Endometrial microvascular endothelial cells (primary cell): ENCODE results near the gene RB1. TPM values are rescaled to one million over a fixed set of nuclear protein-coding genes. Genes with fewer than 3 reads are reported as not detected.

Experiments
- in situ Hi-C: cut with HindIII; loops from 2 replicates; pipeline ENCODE4 v1.10.0; 2017; ENCODE audit warnings: low sequenced_read_pairs, low pct_unique_long_range_greater_than_20kb; ENCODE audit errors: inconsistent ontology term
- total RNA-seq: library from RNA; depleted of rRNA; stranded (reverse); fragments of >200 nt; gene quantifications from one replicate; pipeline ENCODE4 v1.2.3, GENCODE V29; 2015; ENCODE audit errors: inconsistent ontology term

The RB1 gene
- total RNA-seq: 42.4 TPM

- in situ Hi-C loops: no loop called here
Measured at GRCh38 chr13:48303359-48304142, at the start of gene RB1. RB1 (plus strand) TSS chr13:48303751; CDS start chr13:48303913, 162 bp downstream.

GRCh38 chr13:48253849-48254248 is 49.7 kb upstream of the RB1 start:
- in situ Hi-C loops: no loop called here

GRCh38 chr13:48255090-48255489 is 48.5 kb upstream of the RB1 start:
- in situ Hi-C loops: no loop called here

- in situ Hi-C loops: no loop called here
Measured at GRCh38 chr13:48255954-48256353, 47.6 kb upstream of the RB1 start.

GRCh38 chr13:48258002-48258401 is 45.5 kb upstream of the RB1 start:
- in situ Hi-C loops: no loop called here

- in situ Hi-C loops: no loop called here
Measured at GRCh38 chr13:48258430-48258829, 45.1 kb upstream of the RB1 start.

GRCh38 chr13:48260970-48261369 is 42.6 kb upstream of the RB1 start:
- in situ Hi-C loops: no loop called here

- in situ Hi-C loops: no loop called here
Measured at GRCh38 chr13:48263196-48263595, 40.4 kb upstream of the RB1 start.

- in situ Hi-C loops: no loop called here
Measured at GRCh38 chr13:48264058-48264457, 39.5 kb upstream of the RB1 start.

- in situ Hi-C loops: no loop called here
Measured at GRCh38 chr13:48265217-48265815, 38.2 kb upstream of the RB1 start.

- in situ Hi-C loops: no loop called here
Measured at GRCh38 chr13:48266150-48266549, 37.4 kb upstream of the RB1 start.

- in situ Hi-C loops: no loop called here
Measured at GRCh38 chr13:48266701-48267639, 36.6 kb upstream of the RB1 start.

GRCh38 chr13:48268019-48268418 is 35.5 kb upstream of the RB1 start:
- in situ Hi-C loops: no loop called here

GRCh38 chr13:48273346-48273745 is 30.2 kb upstream of the RB1 start:
- in situ Hi-C loops: no loop called here

- in situ Hi-C loops: no loop called here
Measured at GRCh38 chr13:48275507-48275906, 28.0 kb upstream of the RB1 start.

GRCh38 chr13:48278806-48279205 is 24.7 kb upstream of the RB1 start:
- in situ Hi-C loops: no loop called here

- in situ Hi-C loops: no loop called here
Measured at GRCh38 chr13:48281556-48281955, 22.0 kb upstream of the RB1 start.

- in situ Hi-C loops: no loop called here
Measured at GRCh38 chr13:48291730-48292129, 11.8 kb upstream of the RB1 start.

GRCh38 chr13:48292650-48293049 is 10.9 kb upstream of the RB1 start:
- in situ Hi-C loops: no loop called here

GRCh38 chr13:48294653-48295052 is 8.9 kb upstream of the RB1 start:
- in situ Hi-C loops: no loop called here
